ENCODE measurements around the gene ACOXL.

GRCh38 chr2:110800611-110801402 lies 68.4 kb downstream of the ACOXL start:
- TF ChIP-seq CTCF (IDR thresholded peaks at IDR 0.05) = no peak
- no peak for TF ChIP-seq POLR2A (IDR thresholded peaks at IDR 0.05)
